HCT116 (cell line): ENCODE results near the gene FAM114A1. TPM values are rescaled to one million over a fixed set of nuclear protein-coding genes. Genes with fewer than 3 reads are reported as not detected.

Experiments used
- ATAC-seq: fragments of 200-7000 bp; cut with Tn5 transposase; 2 replicates; pipeline ENCODE4 v1.9.1; 2020; ENCODE audit warnings: mild to moderate bottlenecking, moderate library complexity
- BruUV-seq: library from RNA; stranded (reverse); fragments of 400-500 nt; replicated peaks from 2 replicates; lab custom pipeline; 2021; lab: Mats Ljungman, UMichigan
- CTCF ChIA-PET: fragments of 300-600 bp; sonication (Branson Sonifier 250); formaldehyde crosslinking; loops from one replicate; lab custom pipeline; 2021; ENCODE audit warnings: antibody characterized with exemption; lab: Charles Lee
- POLR2A ChIA-PET: fragments of 300-600, 350-600 bp; sonication (Branson Sonifier 250); formaldehyde crosslinking; loops from one replicate; lab custom pipeline; 2021; ENCODE audit warnings: antibody characterized with exemption; lab: Charles Lee
- RAD21 ChIA-PET, 2 experiments: fragments of 300-600 bp; sonication (Branson Sonifier 250); formaldehyde crosslinking; loops; one replicate each; lab custom pipeline; 2023; ENCODE audit warnings: low total read pairs in 2 of 2; ENCODE audit not compliant: uncharacterized antibody in 2 of 2, unreplicated experiment in 2 of 2, low non-redundant PET in 1 of 2; lab: Charles Lee
- DNase-seq: peaks from one replicate; pipeline ENCODE4 v3.0.0-alpha.2; 2010; ENCODE audit warnings: low read depth, low spot score
- H2AFZ ChIP-seq: fragments of 200-600 bp; shearing (Covaris generic), sonication (generic); 2 replicates; pipeline ENCODE4 v1.6.1; 2017; ENCODE audit warnings: low read depth, mixed run types, mixed read lengths, antibody characterized with exemption, low read length; ENCODE audit not compliant: poor library complexity, severe bottlenecking
- H3K27ac ChIP-seq: 2 replicates; pipeline ENCODE4 v1.5.1; 2012; ENCODE audit warnings: low read depth, low read length
- H3K27me3 ChIP-seq: fragments of 200-600 bp; sonication (generic); 2 replicates; pipeline ENCODE4 v1.6.1; 2016; ENCODE audit warnings: mixed run types, low read length, mixed read lengths; ENCODE audit not compliant: insufficient read depth
- H3K36me3 ChIP-seq, 2 experiments: fragments of 200-500 bp in 1 of 2; fragments of 200-600 bp in 1 of 2; sonication (Bioruptor generic) in 1 of 2; sonication (generic) in 1 of 2; 2 replicates each; pipeline versions ENCODE4 v1.5.1 to v1.6.1; 2014 to 2016; ENCODE audit warnings: low read length in 2 of 2, inconsistent platforms in 1 of 2, mixed read lengths in 1 of 2, mixed run types in 1 of 2; ENCODE audit not compliant: insufficient read depth in 2 of 2, control insufficient read depth in 1 of 2
- H3K4me1 ChIP-seq, 2 experiments: fragments of 200-600 bp in 1 of 2; sonication (generic) in 1 of 2; 2 replicates each; pipeline versions ENCODE4 v1.5.1 to v1.6.1; 2012 to 2017; ENCODE audit warnings: low read length in 2 of 2, inconsistent platforms in 1 of 2, mild to moderate bottlenecking in 1 of 2, mixed read lengths in 1 of 2, mixed run types in 1 of 2, moderate library complexity in 1 of 2; ENCODE audit not compliant: insufficient read depth in 2 of 2, control insufficient read depth in 1 of 2
- H3K4me2 ChIP-seq: fragments of 200-600 bp; sonication (generic); 2 replicates; pipeline ENCODE4 v1.6.1; 2017; ENCODE audit warnings: mixed run types, low read length, mixed read lengths
- H3K4me3 ChIP-seq, 2 experiments: fragments of 200-600 bp in 1 of 2; sonication (generic) in 1 of 2; replicated peaks in 1 of 2; 2 replicates each; pipeline ENCODE4 v1.5.1; 2011 to 2016; ENCODE audit warnings: low read length in 2 of 2, control low read depth in 1 of 2, low read depth in 1 of 2, mild to moderate bottlenecking in 1 of 2, mixed read lengths in 1 of 2, mixed run types in 1 of 2
- H3K79me2 ChIP-seq: fragments of 200-600 bp; sonication (generic); 2 replicates; pipeline ENCODE4 v1.6.1; 2017; ENCODE audit warnings: mild to moderate bottlenecking, mixed run types, low read length, moderate library complexity, mixed read lengths; ENCODE audit not compliant: insufficient read depth
- H3K9ac ChIP-seq: fragments of 200-600 bp; sonication (generic); 2 replicates; pipeline ENCODE4 v1.6.1; 2016; ENCODE audit warnings: low read length, mixed read lengths
- H3K9me2 ChIP-seq: fragments of 200-600 bp; sonication (generic), shearing (Covaris generic); 2 replicates; pipeline ENCODE4 v1.6.1; 2017; ENCODE audit warnings: mixed run types, mild to moderate bottlenecking, moderate library complexity; ENCODE audit not compliant: insufficient read depth
- H3K9me3 ChIP-seq, 2 experiments: fragments of 200-500 bp in 1 of 2; fragments of 200-600 bp in 1 of 2; sonication (Bioruptor generic) in 1 of 2; sonication (generic) in 1 of 2; 2 replicates each; pipeline ENCODE4 v1.6.1; 2014 to 2017; ENCODE audit warnings: low read length in 2 of 2, mixed read lengths in 2 of 2, inconsistent platforms in 1 of 2, low read depth in 1 of 2, mild to moderate bottlenecking in 1 of 2, mixed run types in 1 of 2, moderate library complexity in 1 of 2; ENCODE audit not compliant: control insufficient read depth in 1 of 2, insufficient read depth in 1 of 2
- H4K20me1 ChIP-seq: fragments of 200-600 bp; sonication (generic), shearing (Covaris generic); 2 replicates; pipeline ENCODE4 v1.6.1; 2017; ENCODE audit warnings: mixed run types, mild to moderate bottlenecking, moderate library complexity; ENCODE audit not compliant: insufficient read depth
- CEBPB ChIP-seq: IDR thresholded peaks from 2 replicates; pipeline ENCODE4 v1.6.1; 2012; ENCODE audit warnings: low read depth
- EZH2 ChIP-seq: fragments of 200-600 bp; sonication (generic); IDR thresholded peaks from 2 replicates; pipeline ENCODE4 v1.6.1; 2017; ENCODE audit warnings: antibody characterized with exemption, mixed run types
- EZH2phosphoT487 ChIP-seq: fragments of 200-600 bp; IDR thresholded peaks from 2 replicates; pipeline ENCODE4 v1.6.1; 2018; ENCODE audit warnings: antibody characterized with exemption, borderline replicate concordance
- FOSL1 ChIP-seq: IDR thresholded peaks from 2 replicates; pipeline ENCODE4 v1.6.1; 2012; ENCODE audit warnings: low read depth
- JUND ChIP-seq: IDR thresholded peaks from 2 replicates; pipeline ENCODE4 v1.6.1; 2012
- POLR2A ChIP-seq: IDR thresholded peaks from 2 replicates; pipeline ENCODE4 v1.7.0; 2011; ENCODE audit warnings: borderline replicate concordance; ENCODE audit not compliant: insufficient read depth, insufficient read length; ENCODE audit errors: extremely low read depth
- POLR2AphosphoS5 ChIP-seq: IDR thresholded peaks from 2 replicates; pipeline ENCODE4 v1.6.1; 2011; ENCODE audit warnings: mild to moderate bottlenecking, low read depth, low read length, moderate library complexity
- RAD21 ChIP-seq: IDR thresholded peaks from 2 replicates; pipeline ENCODE4 v1.6.1; 2012; ENCODE audit warnings: low read depth, mild to moderate bottlenecking
- SIN3A ChIP-seq: IDR thresholded peaks from 2 replicates; pipeline ENCODE4 v1.6.1; 2012; ENCODE audit warnings: low read depth
- SP1 ChIP-seq: IDR thresholded peaks from 2 replicates; pipeline ENCODE4 v1.6.1; 2012; ENCODE audit warnings: low read depth
- TCF7L2 ChIP-seq: IDR thresholded peaks from 2 replicates; pipeline ENCODE4 v1.7.0; 2011; ENCODE audit warnings: borderline replicate concordance, inconsistent platforms; ENCODE audit not compliant: insufficient read depth, insufficient read length; ENCODE audit errors: extremely low read depth
- ZNF274 ChIP-seq: fragments of 200-500 bp; sonication (Bioruptor generic); IDR thresholded peaks from 2 replicates; pipeline ENCODE4 v1.6.1; 2014; ENCODE audit warnings: mild to moderate bottlenecking, low read depth, low read length, inconsistent platforms
- intact Hi-C: fragments of 100-400 bp; cut with micrococcal nuclease; formaldehyde crosslinking; loops from 2 replicates; pipeline ENCODE4 v1.10.0; 2022
- total RNA-seq: library from RNA; stranded (reverse); gene quantifications from one replicate; pipeline ENCODE4 v1.2.1, GENCODE V29; 2021; ENCODE audit not compliant: unreplicated experiment
- TF ChIP-seq, protein P1 (sequence below): IDR thresholded peaks from 2 replicates; pipeline ENCODE4 v1.6.1; 2012; ENCODE audit warnings: low read depth
- TF ChIP-seq, protein P2 (sequence below): IDR thresholded peaks from 2 replicates; pipeline ENCODE4 v1.6.1; 2012

FAM114A1 gene
- total RNA-seq, 1 experiment from 2014 or later, result 35.6 TPM

DNA sequence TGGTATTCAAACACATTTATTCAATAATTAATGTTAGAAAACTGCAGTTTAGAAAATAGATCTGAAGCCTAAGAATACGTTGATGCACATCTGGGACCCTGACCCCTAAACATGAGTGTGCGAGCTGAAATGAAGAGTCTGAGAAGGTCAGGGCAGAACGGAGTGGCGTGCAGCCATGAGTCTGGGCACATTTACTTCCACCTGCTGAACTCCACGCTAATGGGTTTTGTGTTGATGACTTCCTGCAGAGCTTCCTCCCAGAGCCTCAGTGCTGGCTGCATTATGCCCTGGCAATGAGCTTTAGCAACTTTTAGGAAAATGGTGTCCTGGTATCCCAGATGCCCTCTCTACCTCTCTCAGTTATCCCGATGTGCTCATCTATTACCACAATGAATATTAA, 53.1 kb downstream of the FAM114A1 start:
- Histone ChIP-seq H3K9ac (no peak overlapping the region), H3K27ac (no peak overlapping the region), H3K27me3 (no peaks in the 10 kb centered on the region), H3K36me3 (peaks cover 3 to 7% of the 10 kb centered on the region in 2 experiments; a peak in 2 of 4 replicates), H2AFZ (no peak overlapping the region), H3K4me1 (no peaks in the 10 kb centered on the region), H4K20me1 (no peaks in the 10 kb centered on the region), H3K79me2 (no peaks in the 10 kb centered on the region), H3K4me2 (no peak overlapping the region), H3K9me3 (no peaks in the 10 kb centered on the region), H3K4me3 (no peak overlapping the region), H3K9me2 (no peaks in the 10 kb centered on the region)
- intact Hi-C loops, result no loop called here
- no peak for ATAC-seq
- CTCF ChIA-PET, result no interaction called here
- BruUV-seq, result no TSS peak
- TF ChIP-seq, protein P1, sequence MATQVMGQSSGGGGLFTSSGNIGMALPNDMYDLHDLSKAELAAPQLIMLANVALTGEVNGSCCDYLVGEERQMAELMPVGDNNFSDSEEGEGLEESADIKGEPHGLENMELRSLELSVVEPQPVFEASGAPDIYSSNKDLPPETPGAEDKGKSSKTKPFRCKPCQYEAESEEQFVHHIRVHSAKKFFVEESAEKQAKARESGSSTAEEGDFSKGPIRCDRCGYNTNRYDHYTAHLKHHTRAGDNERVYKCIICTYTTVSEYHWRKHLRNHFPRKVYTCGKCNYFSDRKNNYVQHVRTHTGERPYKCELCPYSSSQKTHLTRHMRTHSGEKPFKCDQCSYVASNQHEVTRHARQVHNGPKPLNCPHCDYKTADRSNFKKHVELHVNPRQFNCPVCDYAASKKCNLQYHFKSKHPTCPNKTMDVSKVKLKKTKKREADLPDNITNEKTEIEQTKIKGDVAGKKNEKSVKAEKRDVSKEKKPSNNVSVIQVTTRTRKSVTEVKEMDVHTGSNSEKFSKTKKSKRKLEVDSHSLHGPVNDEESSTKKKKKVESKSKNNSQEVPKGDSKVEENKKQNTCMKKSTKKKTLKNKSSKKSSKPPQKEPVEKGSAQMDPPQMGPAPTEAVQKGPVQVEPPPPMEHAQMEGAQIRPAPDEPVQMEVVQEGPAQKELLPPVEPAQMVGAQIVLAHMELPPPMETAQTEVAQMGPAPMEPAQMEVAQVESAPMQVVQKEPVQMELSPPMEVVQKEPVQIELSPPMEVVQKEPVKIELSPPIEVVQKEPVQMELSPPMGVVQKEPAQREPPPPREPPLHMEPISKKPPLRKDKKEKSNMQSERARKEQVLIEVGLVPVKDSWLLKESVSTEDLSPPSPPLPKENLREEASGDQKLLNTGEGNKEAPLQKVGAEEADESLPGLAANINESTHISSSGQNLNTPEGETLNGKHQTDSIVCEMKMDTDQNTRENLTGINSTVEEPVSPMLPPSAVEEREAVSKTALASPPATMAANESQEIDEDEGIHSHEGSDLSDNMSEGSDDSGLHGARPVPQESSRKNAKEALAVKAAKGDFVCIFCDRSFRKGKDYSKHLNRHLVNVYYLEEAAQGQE, result no peak
- TF ChIP-seq SIN3A, result no peak
- TF ChIP-seq CEBPB, result no peak
- no peak for TF ChIP-seq TCF7L2
- no peak for TF ChIP-seq JUND
- TF ChIP-seq SP1, result no peak
- TF ChIP-seq FOSL1, result no peak
- POLR2A ChIA-PET, result no interaction called here
- DNase-seq, result no peak
- RAD21 ChIA-PET, result no interaction called here

DNA sequence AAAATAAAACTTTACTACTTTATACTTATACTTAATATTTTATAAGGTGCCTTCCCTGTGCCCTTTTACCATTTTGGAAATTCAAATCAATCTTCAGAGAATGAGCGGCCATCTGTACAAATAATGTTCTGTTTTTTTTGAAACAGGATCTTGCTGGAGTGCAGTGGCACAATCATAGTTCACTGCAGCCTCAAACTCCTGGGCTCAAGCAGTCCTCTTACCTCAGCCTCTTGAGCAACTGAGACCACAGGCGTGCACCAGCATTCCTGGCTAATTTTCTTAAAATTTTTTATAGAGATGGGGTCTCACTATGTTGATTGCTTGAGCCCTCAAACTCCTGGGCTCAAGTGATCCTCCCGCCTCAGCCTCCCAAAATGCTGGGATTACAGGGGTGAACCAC, 53.5 kb downstream of the FAM114A1 start:
- no peak for DNase-seq
- Histone ChIP-seq H3K4me2 (no peak overlapping the region), H3K27me3 (no peaks in the 10 kb centered on the region), H2AFZ (no peak overlapping the region), H3K9me3 (no peaks in the 10 kb centered on the region), H3K4me1 (no peaks in the 10 kb centered on the region), H3K4me3 (no peak overlapping the region), H3K79me2 (no peaks in the 10 kb centered on the region), H3K9me2 (no peaks in the 10 kb centered on the region)
- ChIA-PET RAD21 (no interaction called here), CTCF (no interaction called here)
- intact Hi-C loops, result no loop called here
- no peak for TF ChIP-seq EZH2phosphoT487
- no peak for TF ChIP-seq ZNF274
- TF ChIP-seq RAD21, result no peak
- TF ChIP-seq FOSL1, result no peak
- no peak for TF ChIP-seq POLR2A
- TF ChIP-seq, protein P2, sequence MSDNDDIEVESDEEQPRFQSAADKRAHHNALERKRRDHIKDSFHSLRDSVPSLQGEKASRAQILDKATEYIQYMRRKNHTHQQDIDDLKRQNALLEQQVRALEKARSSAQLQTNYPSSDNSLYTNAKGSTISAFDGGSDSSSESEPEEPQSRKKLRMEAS, result no peak
- no peak for TF ChIP-seq EZH2
- no peak for TF ChIP-seq SP1
- TF ChIP-seq POLR2AphosphoS5, result no peak
- TF ChIP-seq, all 23 proteins: peak for 0
- no peak overlapping the region for H3K27ac ChIP-seq
- POLR2A ChIA-PET, result no interaction called here
- no peak overlapping the region for H3K9ac ChIP-seq
- ATAC-seq, result no peak
- BruUV-seq, result no TSS peak
- no peaks in the 10 kb centered on the region for H4K20me1 ChIP-seq
- H3K36me3 ChIP-seq, result peaks cover 0 to 5% of the 10 kb centered on the region in 2 experiments; a peak in 1 of 4 replicates
